Neural progenitor cell (in vitro differentiated cells): ENCODE results near the gene TPPP3. TPM values are rescaled to one million over a fixed set of nuclear protein-coding genes. Genes with fewer than 3 reads are reported as not detected.
"Not testable (repeated sequence)": the region's sequence is repeated elsewhere in the genome, so short reads cannot be mapped to it uniquely, and the experiment has no call there.

ENCODE experiments used
- DNase-seq: peaks from one replicate; pipeline ENCODE4 v3.0.0-alpha.2; 2016; ENCODE audit warnings: low spot score
- H2AFZ ChIP-seq: fragments of 200-600 bp; sonication (generic); replicated peaks from 2 replicates; pipeline ENCODE4 v1.6.1; 2016; ENCODE audit warnings: antibody characterized with exemption
- H3F3A ChIP-seq: fragments of 200-600 bp; sonication (generic); 2 replicates; pipeline ENCODE4 v1.6.1; 2016; ENCODE audit warnings: antibody characterized with exemption, low read depth
- H3K27ac ChIP-seq: fragments of 200-600 bp; sonication (generic); 2 replicates; pipeline ENCODE4 v1.5.1; 2016; ENCODE audit warnings: mild to moderate bottlenecking
- H3K27me3 ChIP-seq: fragments of 200-600 bp; sonication (generic); 2 replicates; pipeline ENCODE4 v1.6.1; 2016; ENCODE audit warnings: mild to moderate bottlenecking, moderate library complexity
- H3K36me3 ChIP-seq: fragments of 200-600 bp; sonication (generic); 2 replicates; pipeline ENCODE4 v1.5.1; 2016
- H3K4me1 ChIP-seq: fragments of 200-600 bp; sonication (generic); 2 replicates; pipeline ENCODE4 v1.6.1; 2016; ENCODE audit warnings: mixed run types
- H3K4me2 ChIP-seq: fragments of 200-600 bp; sonication (generic); 2 replicates; pipeline ENCODE4 v1.6.1; 2016
- H3K4me3 ChIP-seq: fragments of 200-600 bp; sonication (generic); 2 replicates; pipeline ENCODE4 v1.5.1; 2016
- H3K79me2 ChIP-seq: fragments of 200-600 bp; sonication (generic); 2 replicates; pipeline ENCODE4 v1.6.1; 2016; ENCODE audit warnings: low read depth
- H3K9ac ChIP-seq: fragments of 200-600 bp; sonication (generic); 2 replicates; pipeline ENCODE4 v1.6.1; 2016
- H3K9me3 ChIP-seq: fragments of 200-600 bp; sonication (generic); 2 replicates; pipeline ENCODE4 v1.5.1; 2016; ENCODE audit warnings: low read depth
- H4K20me1 ChIP-seq: fragments of 200-600 bp; sonication (generic); 2 replicates; pipeline ENCODE4 v1.6.1; 2016; ENCODE audit warnings: low read depth
- H3K27ac Mint-ChIP-seq: 3 replicates; pipeline ENCODE4 v1.8.0; 2021; ENCODE audit warnings: mixed read lengths
- H3K27me3 Mint-ChIP-seq: 2 replicates; pipeline ENCODE4 v1.8.0; 2022; ENCODE audit warnings: low read depth, mild to moderate bottlenecking, inconsistent platforms, moderate library complexity, mixed read lengths; ENCODE audit not compliant: insufficient read depth
- H3K36me3 Mint-ChIP-seq: 3 replicates; pipeline ENCODE4 v1.8.0; 2021; ENCODE audit warnings: mixed read lengths
- H3K4me1 Mint-ChIP-seq: 3 replicates; pipeline ENCODE4 v1.8.0; 2021; ENCODE audit warnings: mixed read lengths
- H3K4me3 Mint-ChIP-seq: 3 replicates; pipeline ENCODE4 v1.8.0; 2021; ENCODE audit warnings: mild to moderate bottlenecking, moderate library complexity, mixed read lengths
- H3K9me3 Mint-ChIP-seq: 3 replicates; pipeline ENCODE4 v1.8.0; 2020; ENCODE audit warnings: mixed read lengths
- CTCF ChIP-seq: fragments of 200-600 bp; sonication (generic); IDR thresholded peaks from 2 replicates; pipeline ENCODE4 v1.5.1; 2017; ENCODE audit warnings: antibody characterized with exemption, mild to moderate bottlenecking
- EZH2 ChIP-seq: fragments of 200-600 bp; sonication (generic); IDR thresholded peaks from 2 replicates; pipeline ENCODE4 v1.6.1; 2017; ENCODE audit warnings: antibody characterized with exemption, mild to moderate bottlenecking, moderate library complexity
- EZH2phosphoT487 ChIP-seq: fragments of 200-600 bp; sonication (generic); IDR thresholded peaks from 2 replicates; pipeline ENCODE4 v1.6.1; 2017; ENCODE audit warnings: antibody characterized with exemption
- total RNA-seq: library from RNA; depleted of rRNA; stranded (reverse); fragments of >200 nt; gene quantifications from 2 replicates; pipeline ENCODE4 v1.2.3, GENCODE V29; 2015; ENCODE audit warnings: low replicate concordance

TPPP3 gene
- total RNA-seq, 1 donor from 2014 or later, result not detected

- H3K4me3 ChIP-seq, result no peak overlapping the region
- Mint-ChIP-seq H3K4me1 (no peaks in the 10 kb centered on the region), H3K4me3 (no peak overlapping the region), H3K9me3 (no peaks in the 10 kb centered on the region), H3K36me3 (no peaks in the 10 kb centered on the region), H3K27me3 (no peaks in the 10 kb centered on the region), H3K27ac (no peak overlapping the region)
- no peaks in the 10 kb centered on the region for H3F3A ChIP-seq
- no peak overlapping the region for H3K27ac ChIP-seq
- no peak for DNase-seq
- no peaks in the 10 kb centered on the region for H3K9me3 ChIP-seq
- no peaks in the 10 kb centered on the region for H3K36me3 ChIP-seq
- no peaks in the 10 kb centered on the region for H3K4me1 ChIP-seq
- H4K20me1 ChIP-seq, result no peaks in the 10 kb centered on the region
- H3K27me3 ChIP-seq, result peaks cover 62% of the 10 kb centered on the region
- H3K79me2 ChIP-seq, result no peaks in the 10 kb centered on the region
- TF ChIP-seq EZH2phosphoT487 (no peak), CTCF (no peak), EZH2 (no peak)
- no peak overlapping the region for H3K4me2 ChIP-seq
- H3K9ac ChIP-seq, result no peak overlapping the region
- H2AFZ ChIP-seq, result no peak overlapping the region
Observed at GRCh38 chr16:67370661-67371060, 22.6 kb downstream of the TPPP3 start.

GRCh38 chr16:67364600-67365235 is 28.6 kb downstream of the TPPP3 start:
- peaks cover 73% of the 10 kb centered on the region for H3K27me3 ChIP-seq
- no peaks in the 10 kb centered on the region for H3K9me3 ChIP-seq
- no peak overlapping the region for H3K4me3 ChIP-seq
- Mint-ChIP-seq H3K9me3 (no peaks in the 10 kb centered on the region), H3K36me3 (no peaks in the 10 kb centered on the region), H3K4me1 (peaks cover 15% of the 10 kb centered on the region), H3K4me3 (no peak overlapping the region), H3K27me3 (peaks cover 3% of the 10 kb centered on the region), H3K27ac (no peak overlapping the region)
- H2AFZ ChIP-seq, result peak overlapping the region; percentile 4
- H3K79me2 ChIP-seq, result no peaks in the 10 kb centered on the region
- no peaks in the 10 kb centered on the region for H3K36me3 ChIP-seq
- H3K9ac ChIP-seq, result no peak overlapping the region
- H3K4me2 ChIP-seq, result no peak overlapping the region
- no peak overlapping the region for H3K27ac ChIP-seq
- peaks cover 7% of the 10 kb centered on the region for H3K4me1 ChIP-seq
- no peak for DNase-seq
- no peaks in the 10 kb centered on the region for H4K20me1 ChIP-seq
- peaks cover 9% of the 10 kb centered on the region for H3F3A ChIP-seq
- TF ChIP-seq EZH2 (no peak), CTCF (no peak), EZH2phosphoT487 (no peak)

- no peaks in the 10 kb centered on the region for H4K20me1 ChIP-seq
- H3K27me3 Mint-ChIP-seq, result peaks cover 5% of the 10 kb centered on the region
- H3K4me3 ChIP-seq, result no peak overlapping the region
- H3K27ac ChIP-seq, result no peak overlapping the region
- H3K79me2 ChIP-seq, result no peaks in the 10 kb centered on the region
- peaks cover 9% of the 10 kb centered on the region for H3F3A ChIP-seq
- no peak for DNase-seq
- H3K4me2 ChIP-seq, result no peak overlapping the region
- peaks cover 7% of the 10 kb centered on the region for H3K4me1 ChIP-seq
- peaks cover 15% of the 10 kb centered on the region for H3K4me1 Mint-ChIP-seq
- H3K9me3 Mint-ChIP-seq, result no peaks in the 10 kb centered on the region
- H3K9me3 ChIP-seq, result no peaks in the 10 kb centered on the region
- TF ChIP-seq CTCF (no peak), EZH2 (no peak), EZH2phosphoT487 (no peak)
- H3K4me3 Mint-ChIP-seq, result no peak overlapping the region
- H3K36me3 ChIP-seq, result no peaks in the 10 kb centered on the region
- no peak overlapping the region for H2AFZ ChIP-seq
- peaks cover 51% of the 10 kb centered on the region for H3K27me3 ChIP-seq
- H3K27ac Mint-ChIP-seq, result no peak overlapping the region
- no peaks in the 10 kb centered on the region for H3K36me3 Mint-ChIP-seq
- H3K9ac ChIP-seq, result no peak overlapping the region
Observed at GRCh38 chr16:67361038-67361437, 32.3 kb downstream of the TPPP3 start.

- not testable (repeated sequence) for H3K9ac ChIP-seq, H3K79me2 ChIP-seq, H3K9me3 ChIP-seq, H3K36me3 ChIP-seq, H3F3A ChIP-seq, H3K9me3 Mint-ChIP-seq, H3K27ac ChIP-seq, H4K20me1 ChIP-seq, H3K4me2 ChIP-seq, H3K4me3 ChIP-seq, H3K27ac Mint-ChIP-seq, H3K4me1 ChIP-seq, H2AFZ ChIP-seq, DNase-seq, H3K36me3 Mint-ChIP-seq, H3K27me3 Mint-ChIP-seq, H3K4me3 Mint-ChIP-seq
- peaks cover 11% of the 10 kb centered on the region for H3K4me1 Mint-ChIP-seq
- peaks cover 44% of the 10 kb centered on the region for H3K27me3 ChIP-seq
Observed at GRCh38 chr16:67359540-67360269, 33.6 kb downstream of the TPPP3 start.
